NCI-H510A (cell line): ENCODE measurements around the gene AHNAK.
A peak's percentile ranks its signal among the peaks of the same experiment; 100 is the strongest.
"Not testable (repeated sequence)": the region's sequence is repeated elsewhere in the genome, so short reads cannot be mapped to it uniquely, and the experiment has no call there.

Experiments
- DNase-seq: peaks from one replicate; lab custom pipeline; 2025; lab: John Stamatoyannopoulos, UW

The AHNAK gene

GRCh38 chr11:62553080-62553838 lies 6.7 kb upstream of the AHNAK start:
- no peak for DNase-seq

GRCh38 chr11:62552485-62553079 lies 6.0 kb upstream of the AHNAK start:
- no peak for DNase-seq

GRCh38 chr11:62550478-62550877 lies 3.9 kb upstream of the AHNAK start:
- not testable (repeated sequence) for DNase-seq

- no peak for DNase-seq
Measured at GRCh38 chr11:62548545-62549335, 2.1 kb upstream of the AHNAK start.

- DNase-seq: no peak
Measured at GRCh38 chr11:62547691-62548281, 1.2 kb upstream of the AHNAK start.

GRCh38 chr11:62546929-62547625 lies 471 bp upstream of the AHNAK start:
- DNase-seq: no peak

GRCh38 chr11:62545437-62546243 lies 966 bp downstream of the AHNAK start:
- no peak for DNase-seq

- DNase-seq: no peak
Measured at GRCh38 chr11:62544581-62545436, 1.8 kb downstream of the AHNAK start.

GRCh38 chr11:62543680-62544444 lies 2.7 kb downstream of the AHNAK start:
- no peak for DNase-seq

GRCh38 chr11:62542750-62543567 lies 3.6 kb downstream of the AHNAK start:
- peak; percentile 61 for DNase-seq

GRCh38 chr11:62542111-62542745 lies 4.4 kb downstream of the AHNAK start:
- peak; percentile 71 for DNase-seq

GRCh38 chr11:62540804-62541701 lies 5.6 kb downstream of the AHNAK start:
- no peak for DNase-seq

GRCh38 chr11:62539238-62539925 lies 7.2 kb downstream of the AHNAK start:
- peak; percentile 44 for DNase-seq

- peak; percentile 43 for DNase-seq
Measured at GRCh38 chr11:62538470-62539237, 8.0 kb downstream of the AHNAK start.

GRCh38 chr11:62536301-62536957 lies 10.2 kb downstream of the AHNAK start:
- no peak for DNase-seq
